Measurements from ENCODE around the gene ZSWIM9. TPM values are rescaled to one million over a fixed set of nuclear protein-coding genes. Genes with fewer than 3 reads are reported as not detected.

The ZSWIM9 gene
- total RNA-seq, 1 experiment from 2014 or later, result 1.8 TPM

GRCh38 chr19:48136547-48136946 lies 33.9 kb upstream of the ZSWIM9 start:
- Histone ChIP-seq H3K9me2 (replicated peaks; ENCODE audit: low read length) (no peaks in the 10 kb centered on the region), H4K20me1 (ENCODE audit: low read length) (no peaks in the 10 kb centered on the region), H3K79me2 (ENCODE audit: low read length) (no peaks in the 10 kb centered on the region), H3K9me3 (ENCODE audit: low read length) (no peaks in the 10 kb centered on the region), H3K4me1 (ENCODE audit: insufficient read depth, low read length) (no peaks in the 10 kb centered on the region), H3K9ac (ENCODE audit: low read length) (no peak overlapping the region), H3K4me2 (ENCODE audit: low read length) (no peak overlapping the region), H3K36me3 (ENCODE audit: low read depth, low read length) (no peaks in the 10 kb centered on the region), H3K27ac (ENCODE audit: low read length) (no peak overlapping the region), H3K27me3 (ENCODE audit: low read length) (no peaks in the 10 kb centered on the region), H3F3A (ENCODE audit: low read length, unreplicated experiment) (no peaks in the 10 kb centered on the region), H3K4me3 (ENCODE audit: low read length) (no peak overlapping the region), H2AFZ (ENCODE audit: low read length) (no peak overlapping the region)
- DNase-seq (no peak), ATAC-seq (no peak)
- no TSS peak for BruUV-seq (replicated peaks)
- no peak for TF ChIP-seq EZH2phosphoT487 (IDR thresholded peaks at IDR 0.05; ENCODE audit: borderline replicate concordance, low read length)
- no peak for TF ChIP-seq EZH2 (IDR thresholded peaks at IDR 0.05; ENCODE audit: low read length, unreplicated experiment)
- TF ChIP-seq CTCF (conservative IDR thresholded peaks at IDR 0.05; ENCODE audit: low read depth, low read length), result no peak
- intact Hi-C loops (cut with micrococcal nuclease), result no loop called here
- ChIA-PET POLR2A (ENCODE audit: unreplicated experiment) (no interaction called here), CTCF (no interaction called here)

DNA sequence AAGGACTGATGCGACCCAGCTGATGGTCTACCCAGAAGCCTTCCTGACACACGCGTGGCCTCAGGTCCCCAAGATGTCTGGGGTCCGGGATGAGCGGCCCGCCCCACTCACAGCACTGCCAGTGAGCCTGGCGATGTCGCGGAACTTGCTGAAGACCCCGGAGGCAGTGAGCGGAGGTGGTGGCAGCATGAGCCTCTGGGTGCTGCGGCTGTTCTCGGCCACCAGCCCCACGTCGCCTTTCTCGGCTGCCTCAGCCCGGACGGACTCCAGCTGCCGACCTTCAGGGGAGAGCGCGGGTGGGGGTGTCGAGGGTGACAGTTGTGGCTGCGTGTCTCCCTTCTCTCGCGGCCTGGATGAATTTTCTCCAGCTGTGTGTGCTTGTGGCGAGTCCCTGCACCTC lies 33.1 kb upstream of the ZSWIM9 start:
- CTCF ChIA-PET, result no interaction called here
- TF ChIP-seq CTCF (conservative IDR thresholded peaks at IDR 0.05; ENCODE audit: low read depth, low read length) (no peak), EZH2phosphoT487 (IDR thresholded peaks at IDR 0.05; ENCODE audit: borderline replicate concordance, low read length) (no peak), EZH2 (IDR thresholded peaks at IDR 0.05; ENCODE audit: low read length, unreplicated experiment) (no peak)
- H2AFZ ChIP-seq (ENCODE audit: low read length), result no peak overlapping the region
- intact Hi-C loops (cut with micrococcal nuclease), result no loop called here
- H3K36me3 ChIP-seq (ENCODE audit: low read depth, low read length), result no peaks in the 10 kb centered on the region
- no peaks in the 10 kb centered on the region for H3K9me3 ChIP-seq (ENCODE audit: low read length)
- no peak overlapping the region for H3K4me3 ChIP-seq (ENCODE audit: low read length)
- no peaks in the 10 kb centered on the region for H3K27me3 ChIP-seq (ENCODE audit: low read length)
- H3K79me2 ChIP-seq (ENCODE audit: low read length), result no peaks in the 10 kb centered on the region
- no peaks in the 10 kb centered on the region for H3F3A ChIP-seq (ENCODE audit: low read length, unreplicated experiment)
- no peaks in the 10 kb centered on the region for H3K4me1 ChIP-seq (ENCODE audit: insufficient read depth, low read length)
- no peak overlapping the region for H3K4me2 ChIP-seq (ENCODE audit: low read length)
- H4K20me1 ChIP-seq (ENCODE audit: low read length), result no peaks in the 10 kb centered on the region
- no peak overlapping the region for H3K9ac ChIP-seq (ENCODE audit: low read length)
- no peaks in the 10 kb centered on the region for H3K9me2 ChIP-seq (replicated peaks; ENCODE audit: low read length)
- ATAC-seq, result no peak
- POLR2A ChIA-PET (ENCODE audit: unreplicated experiment), result no interaction called here
- H3K27ac ChIP-seq (ENCODE audit: low read length), result no peak overlapping the region
- no TSS peak for BruUV-seq (replicated peaks)
- no peak for DNase-seq

DNA sequence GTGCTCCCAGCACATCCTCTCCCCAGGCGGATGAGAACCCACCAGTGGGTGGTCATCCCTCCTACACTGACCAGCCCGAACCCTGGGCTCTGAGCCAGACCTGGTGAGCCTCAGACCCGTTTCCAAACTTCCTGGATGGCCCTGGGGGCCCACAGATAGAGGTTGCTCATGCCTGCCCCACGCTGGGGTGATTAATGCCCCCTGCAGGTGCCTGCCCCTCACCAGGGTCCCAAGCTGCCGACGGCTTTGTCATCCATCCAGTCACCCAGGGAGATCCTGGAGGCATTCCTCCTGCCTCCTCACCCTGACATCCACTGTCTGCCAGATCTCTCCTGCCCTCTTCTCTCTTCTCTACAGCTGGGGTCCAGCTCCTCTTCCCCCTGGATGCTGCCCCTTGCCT lies 31.4 kb upstream of the ZSWIM9 start:
- Histone ChIP-seq H3K36me3 (ENCODE audit: low read depth, low read length) (no peaks in the 10 kb centered on the region), H3K4me1 (ENCODE audit: insufficient read depth, low read length) (no peaks in the 10 kb centered on the region), H3K9me2 (replicated peaks; ENCODE audit: low read length) (no peaks in the 10 kb centered on the region), H3K9ac (ENCODE audit: low read length) (no peak overlapping the region), H3F3A (ENCODE audit: low read length, unreplicated experiment) (no peaks in the 10 kb centered on the region), H4K20me1 (ENCODE audit: low read length) (no peaks in the 10 kb centered on the region), H3K27me3 (ENCODE audit: low read length) (no peaks in the 10 kb centered on the region), H3K4me3 (ENCODE audit: low read length) (no peak overlapping the region), H3K79me2 (ENCODE audit: low read length) (no peaks in the 10 kb centered on the region), H3K9me3 (ENCODE audit: low read length) (no peaks in the 10 kb centered on the region), H2AFZ (ENCODE audit: low read length) (no peak overlapping the region), H3K27ac (ENCODE audit: low read length) (no peak overlapping the region), H3K4me2 (ENCODE audit: low read length) (no peak overlapping the region)
- no peak for ATAC-seq
- BruUV-seq (replicated peaks), result no TSS peak
- ChIA-PET POLR2A (ENCODE audit: unreplicated experiment) (no interaction called here), CTCF (no interaction called here)
- TF ChIP-seq CTCF (conservative IDR thresholded peaks at IDR 0.05; ENCODE audit: low read depth, low read length) (no peak), EZH2phosphoT487 (IDR thresholded peaks at IDR 0.05; ENCODE audit: borderline replicate concordance, low read length) (no peak), EZH2 (IDR thresholded peaks at IDR 0.05; ENCODE audit: low read length, unreplicated experiment) (no peak)
- intact Hi-C loops (cut with micrococcal nuclease), result no loop called here
- DNase-seq, result no peak

All from PC-3 (cell line).